Neuronal stem cell (in vitro differentiated cells): ENCODE measurements around the gene TEX11.
"Not testable (repeated sequence)": the region's sequence is repeated elsewhere in the genome, so short reads cannot be mapped to it uniquely, and the experiment has no call there.

Experiments
- DNase-seq: peaks from one replicate; pipeline ENCODE4 v3.0.0-alpha.2; 2013; ENCODE audit warnings: low spot score
- H2AFZ ChIP-seq: one replicate; pipeline ENCODE4 v1.6.1; 2013; ENCODE audit warnings: mild to moderate bottlenecking, low read length, inconsistent platforms
- H2AK5ac ChIP-seq: 2 replicates; pipeline ENCODE4 v1.6.1; 2013; ENCODE audit warnings: low read depth, mild to moderate bottlenecking, inconsistent platforms, low read length, moderate library complexity, mixed read lengths
- H2BK120ac ChIP-seq: 2 replicates; pipeline ENCODE4 v1.6.1; 2013; ENCODE audit warnings: low read depth, mild to moderate bottlenecking, inconsistent platforms, low read length, moderate library complexity, mixed read lengths
- H2BK12ac ChIP-seq: one replicate; pipeline ENCODE4 v1.6.1; 2013; ENCODE audit warnings: low read length, inconsistent platforms
- H2BK15ac ChIP-seq: 2 replicates; pipeline ENCODE4 v1.6.1; 2013; ENCODE audit warnings: mild to moderate bottlenecking, low read length, inconsistent platforms, mixed read lengths
- H2BK5ac ChIP-seq: one replicate; pipeline ENCODE4 v1.6.1; 2013; ENCODE audit warnings: inconsistent platforms, mild to moderate bottlenecking, low read length, moderate library complexity
- H3K14ac ChIP-seq: one replicate; pipeline ENCODE4 v1.6.1; 2013; ENCODE audit warnings: low read length, inconsistent platforms
- H3K18ac ChIP-seq: 2 replicates; pipeline ENCODE4 v1.6.1; 2013; ENCODE audit warnings: low read length, inconsistent platforms
- H3K23ac ChIP-seq: 2 replicates; pipeline ENCODE4 v1.6.1; 2013; ENCODE audit warnings: low read depth, mild to moderate bottlenecking, mixed read lengths, low read length, inconsistent platforms; ENCODE audit not compliant: poor library complexity
- H3K27ac ChIP-seq: replicated peaks from 3 replicates; pipeline ENCODE4 v1.5.1; 2013; ENCODE audit warnings: low read length, inconsistent platforms
- H3K27me3 ChIP-seq, 3 experiments: 2 replicates each; pipeline ENCODE4 v1.6.1; 2013; ENCODE audit warnings: low read length in 3 of 3, mild to moderate bottlenecking in 2 of 3, inconsistent platforms in 1 of 3, low read depth in 1 of 3, mixed read lengths in 1 of 3, moderate library complexity in 1 of 3; ENCODE audit not compliant: control insufficient read depth in 3 of 3, insufficient read depth in 3 of 3
- H3K36me3 ChIP-seq, 2 donors: replicated peaks in 1 of 2; 2 replicates each; pipeline ENCODE4 v1.6.1; 2013; ENCODE audit warnings: low read length in 2 of 2; ENCODE audit not compliant: control insufficient read depth in 2 of 2, insufficient read depth in 2 of 2
- H3K4ac ChIP-seq: 2 replicates; pipeline ENCODE4 v1.6.1; 2013; ENCODE audit warnings: inconsistent platforms, mild to moderate bottlenecking, low read length, moderate library complexity
- H3K4me1 ChIP-seq, 2 donors: 1 replicate in 1 of 2; 2 replicates in 1 of 2; pipeline ENCODE4 v1.6.1; 2013; ENCODE audit warnings: low read length in 2 of 2, low read depth in 1 of 2; ENCODE audit not compliant: control insufficient read depth in 2 of 2, insufficient read depth in 1 of 2
- H3K4me2 ChIP-seq: one replicate; pipeline ENCODE4 v1.6.1; 2013; ENCODE audit warnings: mild to moderate bottlenecking, low read length, inconsistent platforms; ENCODE audit not compliant: insufficient read depth, poor library complexity, severe bottlenecking
- H3K4me3 ChIP-seq, 2 donors: 2 replicates each; pipeline ENCODE4 v1.5.1; 2013; ENCODE audit warnings: low read length in 2 of 2, mild to moderate bottlenecking in 2 of 2, inconsistent platforms in 1 of 2, moderate library complexity in 1 of 2
- H3K79me1 ChIP-seq: one replicate; pipeline ENCODE4 v1.6.1; 2013; ENCODE audit warnings: low read depth, mild to moderate bottlenecking, inconsistent platforms, low read length, moderate library complexity
- H3K9ac ChIP-seq: one replicate; pipeline ENCODE4 v1.6.1; 2013; ENCODE audit warnings: mild to moderate bottlenecking, low read depth, low read length, inconsistent platforms; ENCODE audit not compliant: poor library complexity
- H3K9me3 ChIP-seq, 2 donors: replicated peaks in 1 of 2; 2 replicates each; pipeline versions ENCODE3 to v1.6.1; 2013; ENCODE audit warnings: low read length in 2 of 2, mild to moderate bottlenecking in 2 of 2, inconsistent platforms in 1 of 2, low read depth in 1 of 2, mixed read lengths in 1 of 2, moderate library complexity in 1 of 2; ENCODE audit not compliant: control insufficient read depth in 2 of 2, insufficient read depth in 1 of 2
- H4K8ac ChIP-seq: one replicate; pipeline ENCODE4 v1.6.1; 2013; ENCODE audit warnings: low read depth, mild to moderate bottlenecking, inconsistent platforms, low read length, moderate library complexity
- H4K91ac ChIP-seq: one replicate; pipeline ENCODE4 v1.6.1; 2013; ENCODE audit warnings: low read length, low read depth, mild to moderate bottlenecking, inconsistent platforms; ENCODE audit not compliant: poor library complexity
- WGBS, 2 donors: extraction: QIAGEN DNeasy Blood & Tissue Kit; methylation state at CpG; one replicate each; pipeline ENCODE4 v1.1.7; 2013; ENCODE audit warnings: missing lambda C conversion rate in 2 of 2, mixed read lengths in 1 of 2; ENCODE audit not compliant: insufficient read length in 2 of 2, insufficient replicate concordance in 1 of 2; ENCODE audit errors: extremely low coverage in 2 of 2; 5-methylcytosine and 5-hydroxymethylcytosine counted together

Gene TEX11

DNA sequence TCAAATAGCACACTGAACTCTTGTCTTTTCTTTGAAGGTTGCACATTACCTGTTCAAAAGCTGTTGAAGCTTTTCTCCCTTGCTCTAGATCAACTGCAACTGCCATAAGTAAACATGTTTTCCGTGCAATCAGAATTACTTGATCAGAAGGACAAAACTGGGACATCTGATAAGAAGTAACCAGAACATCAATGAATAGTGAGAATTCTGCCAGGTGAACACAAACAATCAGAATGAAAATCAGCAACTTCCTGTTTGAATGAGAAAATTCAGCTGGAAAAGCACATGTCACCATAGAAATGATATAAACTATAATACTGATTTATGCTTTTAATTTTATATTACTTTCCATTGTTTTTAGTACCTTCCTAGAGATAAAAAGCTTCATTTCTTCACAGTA is 303.2 kb downstream of the TEX11 start:
- Histone ChIP-seq H3K4me3 (no peak overlapping the region), H2BK120ac (no peak overlapping the region), H2BK5ac (no peak overlapping the region), H2BK15ac (no peak overlapping the region), H3K4me2 (no peak overlapping the region), H3K79me1 (no peaks in the 10 kb centered on the region), H2AFZ (no peak overlapping the region), H4K91ac (no peak overlapping the region), H3K9me3 (no peaks in the 10 kb centered on the region), H3K4ac (no peak overlapping the region), H3K27me3 (peaks cover 0 to 4% (median 0%) of the 10 kb centered on the region in 3 experiments), H3K14ac (no peak overlapping the region), H3K36me3 (no peaks in the 10 kb centered on the region), H3K18ac (no peak overlapping the region), H3K9ac (no peak overlapping the region), H3K27ac (no peak overlapping the region), H2AK5ac (no peak overlapping the region), H2BK12ac (no peak overlapping the region), H4K8ac (no peak overlapping the region), H3K23ac (no peak overlapping the region), H3K4me1 (no peaks in the 10 kb centered on the region)
- WGBS, 2 donors: no CpG with 5 or more reads among the region's 1 CpG
- DNase-seq: no peak

DNA sequence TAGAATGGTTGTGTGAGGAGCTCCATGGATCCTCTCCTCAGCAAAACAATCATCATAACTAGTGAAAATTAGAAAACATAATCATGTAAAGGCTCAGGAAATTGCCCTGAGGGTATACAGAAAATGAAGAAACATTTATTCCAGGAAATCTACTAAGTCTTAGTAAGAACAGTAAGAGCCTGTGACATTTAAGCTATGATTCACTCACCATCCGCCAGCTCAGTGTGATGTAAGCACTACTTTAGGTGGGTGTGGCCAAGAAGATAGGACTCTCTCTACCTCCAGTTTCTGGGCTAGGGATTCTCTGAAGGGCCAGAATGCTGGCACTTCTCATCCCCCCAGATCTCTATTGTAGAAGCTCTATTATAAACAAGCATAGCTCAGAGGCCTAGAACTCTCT is 316.4 kb downstream of the TEX11 start:
- Histone ChIP-seq H2BK12ac (no peak overlapping the region), H3K36me3 (no peaks in the 10 kb centered on the region), H3K4me1 (no peaks in the 10 kb centered on the region), H2BK15ac (no peak overlapping the region), H2AK5ac (no peak overlapping the region), H3K14ac (no peak overlapping the region), H3K4me3 (no peak overlapping the region), H3K4ac (no peak overlapping the region), H2BK120ac (no peak overlapping the region), H3K27ac (no peak overlapping the region), H3K23ac (no peak overlapping the region), H3K4me2 (no peak overlapping the region), H3K79me1 (no peaks in the 10 kb centered on the region), H3K18ac (no peak overlapping the region), H3K27me3 (no peaks in the 10 kb centered on the region), H2AFZ (no peak overlapping the region), H3K9ac (no peak overlapping the region), H4K91ac (no peak overlapping the region), H3K9me3 (no peaks in the 10 kb centered on the region), H2BK5ac (no peak overlapping the region), H4K8ac (no peak overlapping the region)
- no CpG with 5 or more reads among the region's 1 CpG for WGBS, 2 donors
- no peak for DNase-seq

DNA sequence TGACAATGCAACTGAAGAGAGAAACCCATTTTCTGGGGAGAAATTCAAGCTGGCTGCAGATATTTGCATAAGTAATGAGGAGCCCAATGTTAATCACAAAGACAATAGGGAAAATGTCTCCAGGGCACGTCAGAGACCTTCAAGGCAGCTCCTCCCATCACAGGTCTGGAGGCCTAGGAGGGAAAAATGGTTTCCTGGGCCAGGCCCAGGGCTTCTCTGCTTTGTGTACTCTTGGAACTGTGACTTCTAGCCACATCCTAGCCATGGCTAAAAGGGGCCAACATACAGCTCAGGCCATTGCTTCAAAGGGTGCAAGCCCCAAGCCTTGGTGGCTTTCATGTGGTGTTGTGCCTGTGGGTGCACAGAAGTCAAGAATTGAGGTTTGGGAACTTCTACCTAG is 321.4 kb downstream of the TEX11 start:
- not testable (repeated sequence) for H2BK12ac ChIP-seq, H3K23ac ChIP-seq

DNA sequence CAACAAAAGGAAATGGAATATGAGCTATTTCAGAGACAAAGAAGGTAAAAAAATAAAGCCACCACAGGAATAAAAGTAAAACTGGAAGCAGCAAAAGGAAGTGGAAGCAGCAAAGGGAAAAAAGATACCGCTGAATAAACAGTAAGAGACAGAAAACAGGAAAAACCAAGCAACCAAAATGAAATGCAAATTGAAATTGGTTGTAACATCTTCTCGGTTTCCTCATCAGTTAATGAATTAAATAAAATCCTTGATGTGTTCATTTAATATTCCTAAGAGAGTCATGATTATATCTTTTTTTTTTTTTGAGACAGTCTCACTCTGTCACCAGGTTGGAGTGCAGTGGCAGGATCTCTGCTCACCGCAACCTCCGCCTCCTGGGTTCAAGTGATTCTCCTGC is 331.1 kb downstream of the TEX11 start:
- Histone ChIP-seq H4K91ac (no peak overlapping the region), H2BK5ac (no peak overlapping the region), H3K27me3 (no peaks in the 10 kb centered on the region), H3K36me3 (no peaks in the 10 kb centered on the region), H3K23ac (no peak overlapping the region), H3K79me1 (no peaks in the 10 kb centered on the region), H2AFZ (no peak overlapping the region), H3K4me1 (no peaks in the 10 kb centered on the region), H3K18ac (no peak overlapping the region), H4K8ac (no peak overlapping the region), H2BK12ac (no peak overlapping the region), H2BK120ac (no peak overlapping the region), H2AK5ac (no peak overlapping the region), H3K4me3 (no peak overlapping the region), H3K4me2 (no peak overlapping the region), H3K9ac (no peak overlapping the region), H2BK15ac (no peak overlapping the region), H3K4ac (no peak overlapping the region), H3K27ac (no peak overlapping the region), H3K9me3 (no peaks in the 10 kb centered on the region), H3K14ac (no peak overlapping the region)
- no peak for DNase-seq
- no CpG with 5 or more reads among the region's 4 CpGs for WGBS, 2 donors

More for the DNA sequence above, 321.4 kb downstream of the TEX11 start:
- H3K14ac ChIP-seq, H3K79me1 ChIP-seq, H3K9me3 ChIP-seq, H4K8ac ChIP-seq, H3K4me2 ChIP-seq, H3K36me3 ChIP-seq, H2BK15ac ChIP-seq, H3K4me1 ChIP-seq, H3K9ac ChIP-seq, H3K4me3 ChIP-seq, H2AK5ac ChIP-seq, H3K27me3 ChIP-seq, H2BK5ac ChIP-seq, H3K4ac ChIP-seq, H2AFZ ChIP-seq, H3K18ac ChIP-seq, DNase-seq, H4K91ac ChIP-seq, H3K27ac ChIP-seq, H2BK120ac ChIP-seq: not testable (repeated sequence)
- WGBS, 2 donors: no CpG with 5 or more reads among the region's 1 CpG
